T-helper 2 cell treated with Interferon-gamma antibody and Interleukin-4, amounts not matched to agents 5 μg/mL and 100 μg/mL, for 36 hours (primary cell): Measurements from ENCODE around the gene DIS3.
"Not testable (repeated sequence)": the region's sequence is repeated elsewhere in the genome, so short reads cannot be mapped to it uniquely, and the experiment has no call there.

Experiments
- DNase-seq: peaks from one replicate; pipeline ENCODE4 v3.0.0; 2021; ENCODE audit warnings: low spot score
- H3K27ac Mint-ChIP-seq: one replicate; pipeline ENCODE4 v1.8.0; 2021; ENCODE audit warnings: mild to moderate bottlenecking, mixed read lengths
- H3K27me3 Mint-ChIP-seq: one replicate; pipeline ENCODE4 v1.8.0; 2021; ENCODE audit warnings: low read depth, mixed read lengths
- H3K36me3 Mint-ChIP-seq: one replicate; pipeline ENCODE4 v1.8.0; 2021; ENCODE audit warnings: low read depth, mixed read lengths
- H3K4me1 Mint-ChIP-seq: one replicate; pipeline ENCODE4 v1.8.0; 2021; ENCODE audit warnings: low read depth, mixed read lengths
- H3K4me3 Mint-ChIP-seq: one replicate; pipeline ENCODE4 v1.8.0; 2022; ENCODE audit warnings: mild to moderate bottlenecking, moderate library complexity, mixed read lengths
- H3K9me3 Mint-ChIP-seq: one replicate; pipeline ENCODE4 v1.8.0; 2021; ENCODE audit warnings: mixed read lengths

Gene DIS3

GRCh38 chr13:72781451-72782439, at the start of gene DIS3, which contains the start of gene PIBF1:
TSS of gene DIS3 (minus strand) at chr13:72781900. CDS start at chr13:72781832, 68 bp downstream.
TSS of gene PIBF1 (plus strand) at chr13:72782133. CDS start at chr13:72783470, 1,337 bp downstream.
- Mint-ChIP-seq H3K4me3 (peak within 1 kb of the TSS; percentile 93), H3K27ac (peak within 1 kb of the TSS; percentile 98), H3K27me3 (no peaks in the 10 kb centered on the region), H3K4me1 (peaks cover 43% of the 10 kb centered on the region), H3K36me3 (peaks cover 43% of the 10 kb centered on the region), H3K9me3 (no peaks in the 10 kb centered on the region)
- peak; percentile 98 for DNase-seq

- Mint-ChIP-seq H3K27me3 (no peaks in the 10 kb centered on the region), H3K9me3 (no peaks in the 10 kb centered on the region), H3K36me3 (peaks cover 33% of the 10 kb centered on the region), H3K4me3 (no peak overlapping the region), H3K27ac (no peak overlapping the region), H3K4me1 (peaks cover 4% of the 10 kb centered on the region)
- no peak for DNase-seq
Observed at GRCh38 chr13:72823724-72824123, 42.0 kb upstream of the DIS3 start.

DNA sequence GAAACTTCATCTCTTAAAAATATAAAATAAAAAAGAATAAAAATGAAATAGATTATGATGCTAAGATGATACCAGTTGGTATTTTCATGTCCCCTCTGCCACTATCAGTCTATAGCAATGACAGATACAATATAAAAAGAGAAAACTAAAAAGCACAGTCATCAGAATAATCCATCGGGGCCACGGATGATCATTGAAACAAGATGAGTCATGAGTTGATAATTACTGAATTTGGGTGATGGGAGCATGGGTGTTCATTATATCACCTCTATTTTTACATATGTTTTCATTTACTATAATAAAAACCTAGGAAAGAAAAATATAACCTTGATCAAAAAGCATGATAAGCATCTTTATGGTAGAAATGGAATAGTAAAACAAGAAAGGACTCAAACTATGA, 41.4 kb upstream of the DIS3 start:
- Mint-ChIP-seq H3K4me3 (no peak overlapping the region), H3K36me3 (peaks cover 31% of the 10 kb centered on the region), H3K9me3 (no peaks in the 10 kb centered on the region), H3K27ac (no peak overlapping the region), H3K27me3 (no peaks in the 10 kb centered on the region), H3K4me1 (peaks cover 4% of the 10 kb centered on the region)
- no peak for DNase-seq

DNA sequence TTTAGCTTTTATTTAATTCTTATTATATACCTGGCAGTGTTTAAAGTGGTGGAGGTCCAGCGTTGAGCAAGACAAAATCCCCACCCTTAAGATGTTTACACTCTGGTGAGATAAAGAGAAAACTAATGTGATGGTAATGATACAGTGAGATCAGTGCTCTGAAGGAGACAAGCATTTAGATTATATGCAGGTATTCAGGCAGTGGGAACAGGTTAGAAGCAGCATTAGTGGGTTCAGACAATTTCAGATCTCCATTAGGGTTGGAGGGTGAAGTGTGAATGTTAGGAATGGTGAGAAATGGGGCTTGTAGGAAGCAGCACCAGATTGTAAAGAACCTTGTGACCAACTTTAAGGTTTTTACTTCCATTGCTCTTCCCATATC, 39.2 kb upstream of the DIS3 start:
- no peak overlapping the region for H3K4me3 Mint-ChIP-seq
- no peak overlapping the region for H3K27ac Mint-ChIP-seq
- peaks cover 23% of the 10 kb centered on the region for H3K36me3 Mint-ChIP-seq
- DNase-seq = no peak
- no peaks in the 10 kb centered on the region for H3K27me3 Mint-ChIP-seq
- H3K4me1 Mint-ChIP-seq = peaks cover 4% of the 10 kb centered on the region
- H3K9me3 Mint-ChIP-seq = no peaks in the 10 kb centered on the region

DNA sequence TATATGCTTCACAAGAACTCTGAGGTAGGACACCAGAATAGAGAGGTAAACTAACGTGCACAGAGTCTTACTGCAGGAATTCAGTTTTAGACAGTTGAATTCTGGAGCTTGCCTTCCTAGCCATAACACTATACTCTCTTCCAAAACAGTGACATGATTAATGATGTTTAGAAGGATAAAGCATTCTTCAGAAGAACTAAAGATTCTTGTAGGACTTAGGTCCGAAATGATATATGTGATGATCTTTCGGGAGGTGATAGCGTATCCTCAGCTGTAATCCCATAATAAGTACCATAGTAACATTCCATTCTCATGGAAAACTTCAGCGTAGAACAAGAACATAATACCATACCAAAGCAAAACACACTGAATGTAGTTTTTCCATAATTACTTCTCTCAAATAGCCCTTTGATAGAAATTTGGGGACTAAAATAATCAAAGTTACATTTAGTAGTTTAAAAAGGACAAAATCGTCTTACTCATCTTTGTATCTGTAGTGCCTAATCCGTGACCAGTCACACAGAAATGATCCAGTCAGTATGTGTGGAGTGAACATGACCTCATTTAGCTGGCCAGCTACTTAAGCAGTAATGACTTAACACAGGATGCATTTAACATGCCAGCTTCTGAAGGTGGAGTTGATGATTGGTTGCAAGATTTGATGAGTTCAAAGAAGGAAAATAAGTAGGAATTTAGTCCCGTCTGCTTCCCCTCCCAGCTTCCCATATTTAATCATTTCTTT, 38.6 kb upstream of the DIS3 start:
- Mint-ChIP-seq H3K36me3 (peaks cover 23% of the 10 kb centered on the region), H3K4me1 (peaks cover 4% of the 10 kb centered on the region), H3K9me3 (no peaks in the 10 kb centered on the region), H3K27ac (no peak overlapping the region), H3K4me3 (no peak overlapping the region), H3K27me3 (no peaks in the 10 kb centered on the region)
- no peak for DNase-seq

DNA sequence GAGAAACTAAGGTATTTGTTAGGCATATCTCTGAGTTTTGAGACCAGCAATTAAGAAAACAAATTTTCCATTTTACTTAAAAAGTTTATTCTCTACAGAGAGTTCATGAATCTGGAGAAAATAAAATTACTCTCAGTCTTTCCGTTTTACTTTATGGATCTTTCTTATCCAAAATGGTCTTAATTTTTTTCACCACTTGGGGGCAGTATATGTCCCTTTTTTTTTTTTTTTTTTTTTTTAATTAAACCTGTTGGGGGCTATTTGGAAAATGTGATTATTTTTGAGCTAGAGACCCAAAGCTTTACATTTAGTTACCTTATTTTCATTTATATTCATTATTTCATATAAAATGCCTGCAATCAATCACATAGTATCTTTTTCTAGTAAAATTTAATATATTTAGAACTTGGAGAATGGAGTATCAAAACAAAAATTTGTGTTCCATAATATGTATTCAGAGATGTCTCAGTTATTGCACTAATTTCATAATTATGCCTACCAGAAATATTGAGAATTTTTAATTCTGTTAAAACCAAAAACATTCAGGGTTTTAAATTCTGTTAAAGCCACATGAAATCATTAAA, 27.3 kb upstream of the DIS3 start:
- Mint-ChIP-seq H3K9me3 (no peaks in the 10 kb centered on the region), H3K27ac (no peak overlapping the region), H3K27me3 (no peaks in the 10 kb centered on the region), H3K36me3 (peaks cover 23% of the 10 kb centered on the region), H3K4me3 (no peak overlapping the region), H3K4me1 (no peaks in the 10 kb centered on the region)
- no peak for DNase-seq

GRCh38 chr13:72806514-72806913, 24.8 kb upstream of the DIS3 start:
- H3K27me3 Mint-ChIP-seq, DNase-seq, H3K4me3 Mint-ChIP-seq, H3K4me1 Mint-ChIP-seq, H3K27ac Mint-ChIP-seq, H3K9me3 Mint-ChIP-seq: not testable (repeated sequence)
- peaks cover 28% of the 10 kb centered on the region for H3K36me3 Mint-ChIP-seq

- DNase-seq = no peak
- Mint-ChIP-seq H3K36me3 (peaks cover 32% of the 10 kb centered on the region), H3K9me3 (no peaks in the 10 kb centered on the region), H3K27ac (no peak overlapping the region), H3K27me3 (no peaks in the 10 kb centered on the region), H3K4me1 (no peaks in the 10 kb centered on the region), H3K4me3 (no peak overlapping the region)
Observed at GRCh38 chr13:72805676-72806346, 24.1 kb upstream of the DIS3 start.

- DNase-seq = no peak
- Mint-ChIP-seq H3K27ac (peak overlapping the region; percentile 4), H3K9me3 (no peaks in the 10 kb centered on the region), H3K4me3 (no peak overlapping the region), H3K4me1 (no peaks in the 10 kb centered on the region), H3K36me3 (peaks cover 33% of the 10 kb centered on the region), H3K27me3 (no peaks in the 10 kb centered on the region)
Observed at GRCh38 chr13:72804301-72804700, 22.6 kb upstream of the DIS3 start.

DNA sequence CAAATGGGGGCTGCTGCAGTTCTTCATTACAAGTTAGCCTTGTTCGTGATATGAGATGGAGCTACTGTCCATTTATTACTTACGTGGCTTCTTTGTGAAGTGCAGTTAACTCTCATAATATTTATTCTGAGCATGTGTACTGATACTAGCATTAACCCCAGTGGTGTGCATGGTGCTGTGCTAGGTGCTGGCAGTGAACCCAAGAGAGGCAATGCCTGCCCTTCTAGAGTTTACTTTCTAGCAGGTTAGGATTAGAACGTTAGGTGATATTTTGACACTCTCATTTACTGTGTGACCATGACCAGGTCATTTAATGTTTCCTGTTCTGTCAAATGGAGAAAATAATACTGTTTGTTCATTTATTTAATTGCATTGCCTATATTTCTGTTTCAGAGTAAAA, 17.1 kb upstream of the DIS3 start:
- no peak overlapping the region for H3K27ac Mint-ChIP-seq
- peaks cover 4% of the 10 kb centered on the region for H3K9me3 Mint-ChIP-seq
- H3K36me3 Mint-ChIP-seq = peaks cover 45% of the 10 kb centered on the region
- H3K27me3 Mint-ChIP-seq = no peaks in the 10 kb centered on the region
- no peak overlapping the region for H3K4me3 Mint-ChIP-seq
- DNase-seq = no peak
- peaks cover 7% of the 10 kb centered on the region for H3K4me1 Mint-ChIP-seq

DNA sequence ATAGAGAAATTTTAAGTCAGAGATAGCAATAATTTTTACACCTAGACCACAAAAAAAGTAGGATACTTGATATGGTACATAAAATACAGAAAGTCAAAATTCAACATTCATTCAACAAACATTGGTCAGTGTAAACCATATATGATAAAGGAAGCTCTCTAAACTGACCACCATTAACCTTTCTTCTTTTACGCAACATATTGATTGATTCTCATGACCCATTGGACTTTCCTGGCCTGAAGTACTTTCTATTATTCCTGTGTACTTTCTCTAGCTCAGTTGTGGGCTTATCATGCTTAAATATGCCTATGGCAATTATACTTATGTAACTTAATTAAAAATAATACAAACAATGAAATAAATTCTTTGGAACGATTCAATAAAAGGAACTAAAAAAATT, 10.9 kb upstream of the DIS3 start:
- Mint-ChIP-seq H3K27me3 (no peaks in the 10 kb centered on the region), H3K4me3 (no peak overlapping the region), H3K36me3 (peaks cover 58% of the 10 kb centered on the region), H3K4me1 (peaks cover 8% of the 10 kb centered on the region), H3K9me3 (peaks cover 8% of the 10 kb centered on the region), H3K27ac (no peak overlapping the region)
- no peak for DNase-seq

GRCh38 chr13:72788831-72789230, 7.1 kb upstream of the DIS3 start:
- no peaks in the 10 kb centered on the region for H3K27me3 Mint-ChIP-seq
- no peak for DNase-seq
- peaks cover 48% of the 10 kb centered on the region for H3K36me3 Mint-ChIP-seq
- no peak overlapping the region for H3K27ac Mint-ChIP-seq
- peaks cover 4% of the 10 kb centered on the region for H3K9me3 Mint-ChIP-seq
- no peak overlapping the region for H3K4me3 Mint-ChIP-seq
- peaks cover 16% of the 10 kb centered on the region for H3K4me1 Mint-ChIP-seq

- not testable (repeated sequence) for DNase-seq, H3K4me3 Mint-ChIP-seq, H3K27ac Mint-ChIP-seq, H3K27me3 Mint-ChIP-seq, H3K9me3 Mint-ChIP-seq
- Mint-ChIP-seq H3K4me1 (peaks cover 33% of the 10 kb centered on the region), H3K36me3 (peaks cover 30% of the 10 kb centered on the region)
Observed at GRCh38 chr13:72784679-72785078, 3.0 kb upstream of the DIS3 start.
